ENCODE measurements around the gene ASZ1.
"Not testable (repeated sequence)": the region's sequence is repeated elsewhere in the genome, so short reads cannot be mapped to it uniquely, and the experiment has no call there.

The ASZ1 gene

GRCh38 chr7:117414591-117414990 is 12.7 kb downstream of the ASZ1 start:
- H3K4me1 Mint-ChIP-seq; H3K36me3 Mint-ChIP-seq; H3K9me3 Mint-ChIP-seq; ATAC-seq (ENCODE audit: low read depth); DNase-seq (ENCODE audit: low spot score in 2 of 2); H3K27me3 Mint-ChIP-seq; H3K27ac Mint-ChIP-seq; H3K4me3 Mint-ChIP-seq: not testable (repeated sequence)

GRCh38 chr7:117412946-117413559 is 14.2 kb downstream of the ASZ1 start:
- no peaks in the 10 kb centered on the region for H3K4me1 Mint-ChIP-seq
- no peak overlapping the region for H3K27ac Mint-ChIP-seq
- no peak for ATAC-seq (ENCODE audit: low read depth)
- H3K4me3 Mint-ChIP-seq = no peak overlapping the region
- no peaks in the 10 kb centered on the region for H3K36me3 Mint-ChIP-seq
- no peaks in the 10 kb centered on the region for H3K27me3 Mint-ChIP-seq
- DNase-seq (ENCODE audit: low spot score in 2 of 2) = no peak
- peaks cover 3% of the 10 kb centered on the region for H3K9me3 Mint-ChIP-seq

- no peak for DNase-seq (ENCODE audit: low spot score in 2 of 2)
- no peak for ATAC-seq (ENCODE audit: low read depth)
- H3K27me3 Mint-ChIP-seq = no peaks in the 10 kb centered on the region
- no peaks in the 10 kb centered on the region for H3K4me1 Mint-ChIP-seq
- H3K36me3 Mint-ChIP-seq = no peaks in the 10 kb centered on the region
- no peak overlapping the region for H3K4me3 Mint-ChIP-seq
- no peak overlapping the region for H3K27ac Mint-ChIP-seq
- H3K9me3 Mint-ChIP-seq = peaks cover 3% of the 10 kb centered on the region
These were observed 14.9 kb downstream of the ASZ1 start for GRCh38 chr7:117412390-117412789.

- ATAC-seq (ENCODE audit: low read depth) (no peak), DNase-seq (ENCODE audit: low spot score in 2 of 2) (no peak)
- Mint-ChIP-seq H3K36me3 (no peaks in the 10 kb centered on the region), H3K27ac (no peak overlapping the region), H3K4me3 (no peak overlapping the region), H3K27me3 (peaks cover 1% of the 10 kb centered on the region), H3K4me1 (no peaks in the 10 kb centered on the region), H3K9me3 (peaks cover 3% of the 10 kb centered on the region)
These were observed 15.8 kb downstream of the ASZ1 start for GRCh38 chr7:117411539-117411938.

GRCh38 chr7:117408831-117409230 is 18.5 kb downstream of the ASZ1 start:
- no peaks in the 10 kb centered on the region for H3K36me3 Mint-ChIP-seq
- no peaks in the 10 kb centered on the region for H3K4me1 Mint-ChIP-seq
- no peak overlapping the region for H3K27ac Mint-ChIP-seq
- DNase-seq (ENCODE audit: low spot score in 2 of 2) (no peak), ATAC-seq (ENCODE audit: low read depth) (no peak)
- no peak overlapping the region for H3K4me3 Mint-ChIP-seq
- peaks cover 1% of the 10 kb centered on the region for H3K27me3 Mint-ChIP-seq
- peaks cover under 1% of the 10 kb centered on the region for H3K9me3 Mint-ChIP-seq

GRCh38 chr7:117405519-117405918 is 21.8 kb downstream of the ASZ1 start:
- no peak overlapping the region for H3K27ac Mint-ChIP-seq
- no peak for DNase-seq (ENCODE audit: low spot score in 2 of 2)
- no peak for ATAC-seq (ENCODE audit: low read depth)
- H3K36me3 Mint-ChIP-seq = no peaks in the 10 kb centered on the region
- H3K4me1 Mint-ChIP-seq = no peaks in the 10 kb centered on the region
- H3K27me3 Mint-ChIP-seq = peaks cover 1% of the 10 kb centered on the region
- H3K4me3 Mint-ChIP-seq = no peak overlapping the region
- no peaks in the 10 kb centered on the region for H3K9me3 Mint-ChIP-seq

GRCh38 chr7:117403737-117404136 is 23.6 kb downstream of the ASZ1 start:
- no peaks in the 10 kb centered on the region for H3K36me3 Mint-ChIP-seq
- DNase-seq (ENCODE audit: low spot score in 2 of 2) = no peak
- no peaks in the 10 kb centered on the region for H3K9me3 Mint-ChIP-seq
- no peak overlapping the region for H3K4me3 Mint-ChIP-seq
- no peak for ATAC-seq (ENCODE audit: low read depth)
- peaks cover 1% of the 10 kb centered on the region for H3K27me3 Mint-ChIP-seq
- no peak overlapping the region for H3K27ac Mint-ChIP-seq
- H3K4me1 Mint-ChIP-seq = no peaks in the 10 kb centered on the region

- Mint-ChIP-seq H3K4me3 (no peak overlapping the region), H3K36me3 (no peaks in the 10 kb centered on the region), H3K27ac (no peak overlapping the region), H3K9me3 (no peaks in the 10 kb centered on the region), H3K4me1 (no peaks in the 10 kb centered on the region), H3K27me3 (peaks cover under 1% of the 10 kb centered on the region)
- ATAC-seq (ENCODE audit: low read depth) (no peak), DNase-seq (ENCODE audit: low spot score in 2 of 2) (no peak)
These were observed 25.2 kb downstream of the ASZ1 start for GRCh38 chr7:117402109-117402508.

GRCh38 chr7:117401293-117402002 is 25.8 kb downstream of the ASZ1 start:
- DNase-seq (ENCODE audit: low spot score in 2 of 2) = no peak
- no peaks in the 10 kb centered on the region for H3K36me3 Mint-ChIP-seq
- H3K4me3 Mint-ChIP-seq = no peak overlapping the region
- H3K4me1 Mint-ChIP-seq = no peaks in the 10 kb centered on the region
- no peaks in the 10 kb centered on the region for H3K27me3 Mint-ChIP-seq
- H3K9me3 Mint-ChIP-seq = no peaks in the 10 kb centered on the region
- no peak for ATAC-seq (ENCODE audit: low read depth)
- H3K27ac Mint-ChIP-seq = no peak overlapping the region

GRCh38 chr7:117399820-117400422 is 27.4 kb downstream of the ASZ1 start:
- H3K9me3 Mint-ChIP-seq = no peaks in the 10 kb centered on the region
- H3K4me3 Mint-ChIP-seq = no peak overlapping the region
- no peaks in the 10 kb centered on the region for H3K4me1 Mint-ChIP-seq
- no peak for ATAC-seq (ENCODE audit: low read depth)
- H3K36me3 Mint-ChIP-seq = no peaks in the 10 kb centered on the region
- no peak overlapping the region for H3K27ac Mint-ChIP-seq
- DNase-seq (ENCODE audit: low spot score in 2 of 2) = no peak
- no peaks in the 10 kb centered on the region for H3K27me3 Mint-ChIP-seq

GRCh38 chr7:117395743-117396142 is 31.6 kb downstream of the ASZ1 start:
- ATAC-seq (ENCODE audit: low read depth) = no peak
- H3K9me3 Mint-ChIP-seq = peaks cover 4% of the 10 kb centered on the region
- H3K4me3 Mint-ChIP-seq = no peak overlapping the region
- no peaks in the 10 kb centered on the region for H3K36me3 Mint-ChIP-seq
- no peaks in the 10 kb centered on the region for H3K4me1 Mint-ChIP-seq
- DNase-seq (ENCODE audit: low spot score in 2 of 2) = no peak
- no peak overlapping the region for H3K27ac Mint-ChIP-seq
- H3K27me3 Mint-ChIP-seq = peaks cover 2% of the 10 kb centered on the region

- H3K36me3 Mint-ChIP-seq = no peaks in the 10 kb centered on the region
- H3K4me1 Mint-ChIP-seq = no peaks in the 10 kb centered on the region
- H3K27ac Mint-ChIP-seq = no peak overlapping the region
- H3K9me3 Mint-ChIP-seq = peaks cover 7% of the 10 kb centered on the region
- no peak overlapping the region for H3K4me3 Mint-ChIP-seq
- DNase-seq (ENCODE audit: low spot score in 2 of 2) = no peak
- no peak for ATAC-seq (ENCODE audit: low read depth)
- H3K27me3 Mint-ChIP-seq = peaks cover 2% of the 10 kb centered on the region
These were observed 33.5 kb downstream of the ASZ1 start for GRCh38 chr7:117393781-117394180.

- Mint-ChIP-seq H3K9me3 (peaks cover 16% of the 10 kb centered on the region), H3K27ac (no peak overlapping the region), H3K4me1 (no peaks in the 10 kb centered on the region), H3K36me3 (no peaks in the 10 kb centered on the region), H3K27me3 (peaks cover 2% of the 10 kb centered on the region), H3K4me3 (no peak overlapping the region)
- DNase-seq (ENCODE audit: low spot score in 2 of 2) (no peak), ATAC-seq (ENCODE audit: low read depth) (no peak)
These were observed 37.4 kb downstream of the ASZ1 start for GRCh38 chr7:117389871-117390270.

- Mint-ChIP-seq H3K4me1 (no peaks in the 10 kb centered on the region), H3K36me3 (no peaks in the 10 kb centered on the region), H3K9me3 (peaks cover 14% of the 10 kb centered on the region), H3K27me3 (no peaks in the 10 kb centered on the region), H3K27ac (no peak overlapping the region), H3K4me3 (no peak overlapping the region)
- ATAC-seq (ENCODE audit: low read depth) = no peak
- DNase-seq (ENCODE audit: low spot score in 2 of 2) = no peak
These were observed 41.1 kb downstream of the ASZ1 start for GRCh38 chr7:117386110-117386706.
